ENCODE data around the gene MCUB. TPM values are rescaled to one million over a fixed set of nuclear protein-coding genes. Genes with fewer than 3 reads are reported as not detected.

Gene MCUB
- total and polyA plus RNA-seq, 9 of the 15 experiments (the other 6 are each of a cell fraction or from before 2014, with no cell fraction given): 1.4 to 21.5 (median 5.4) TPM

DNA sequence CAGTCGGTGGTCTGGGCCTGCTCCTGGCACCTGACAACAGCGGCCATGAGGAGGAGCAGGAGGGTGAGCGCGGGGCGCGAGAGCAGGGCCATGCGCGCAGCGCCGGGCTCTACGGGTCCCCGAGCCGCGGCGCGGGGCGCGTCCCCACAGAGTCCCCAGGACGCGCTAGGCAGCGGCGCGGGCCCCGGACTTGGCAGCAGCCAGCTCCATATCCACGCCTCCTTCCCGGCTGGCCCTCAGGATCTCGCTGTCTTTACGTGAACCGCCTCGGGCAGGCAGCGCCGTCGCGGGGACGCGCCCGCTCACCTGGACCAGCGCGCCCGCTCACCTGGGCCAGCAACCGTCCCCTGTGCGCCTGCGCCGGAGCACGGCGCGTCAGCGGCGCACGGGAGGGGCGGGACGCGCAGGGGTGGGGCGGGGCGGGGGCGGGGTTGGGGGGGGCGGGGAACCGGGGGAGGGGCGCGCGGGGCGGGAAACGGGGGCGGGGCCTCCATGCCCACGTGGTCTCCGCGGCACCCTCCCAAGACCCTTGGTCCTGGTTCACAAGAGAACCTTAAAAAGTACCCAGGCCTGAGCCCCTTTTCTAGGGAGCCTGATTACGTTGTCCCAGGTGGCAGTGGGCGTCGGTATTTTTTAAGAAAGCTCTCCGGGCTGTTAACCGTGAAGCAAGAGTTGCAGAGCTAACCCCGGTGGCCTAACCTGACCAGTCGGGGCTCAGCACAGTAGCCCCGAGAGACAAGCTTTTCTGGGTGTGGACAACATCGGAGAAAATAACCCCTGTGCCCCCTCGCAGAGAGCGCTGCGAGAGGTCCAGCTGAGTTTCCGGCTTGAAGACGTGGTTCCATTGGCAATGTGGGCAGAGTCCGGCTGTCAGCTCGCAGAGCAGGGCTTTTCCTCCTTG lies 169.9 kb downstream of the MCUB start, which contains the start of gene PLA2G12A (continued):
- TF ChIP-seq NR4A1 (CRISPR knock-in tag; IDR thresholded peaks at IDR 0.05) (peak; percentile 26; the same call in 1 of the 2 replicates), NR4A1 (tag; IDR thresholded peaks at IDR 0.05) (peak; percentile 42; the same call in 1 of the 2 replicates), TAF1 (IDR thresholded peaks at IDR 0.05; ENCODE audit: control insufficient read depth, extremely low read depth, insufficient read depth, low read length, severe bottlenecking) (peak; percentile 39), ESRRB (CRISPR knock-in tag; IDR thresholded peaks at IDR 0.05; ENCODE audit: borderline replicate concordance) (no peak)

DNA sequence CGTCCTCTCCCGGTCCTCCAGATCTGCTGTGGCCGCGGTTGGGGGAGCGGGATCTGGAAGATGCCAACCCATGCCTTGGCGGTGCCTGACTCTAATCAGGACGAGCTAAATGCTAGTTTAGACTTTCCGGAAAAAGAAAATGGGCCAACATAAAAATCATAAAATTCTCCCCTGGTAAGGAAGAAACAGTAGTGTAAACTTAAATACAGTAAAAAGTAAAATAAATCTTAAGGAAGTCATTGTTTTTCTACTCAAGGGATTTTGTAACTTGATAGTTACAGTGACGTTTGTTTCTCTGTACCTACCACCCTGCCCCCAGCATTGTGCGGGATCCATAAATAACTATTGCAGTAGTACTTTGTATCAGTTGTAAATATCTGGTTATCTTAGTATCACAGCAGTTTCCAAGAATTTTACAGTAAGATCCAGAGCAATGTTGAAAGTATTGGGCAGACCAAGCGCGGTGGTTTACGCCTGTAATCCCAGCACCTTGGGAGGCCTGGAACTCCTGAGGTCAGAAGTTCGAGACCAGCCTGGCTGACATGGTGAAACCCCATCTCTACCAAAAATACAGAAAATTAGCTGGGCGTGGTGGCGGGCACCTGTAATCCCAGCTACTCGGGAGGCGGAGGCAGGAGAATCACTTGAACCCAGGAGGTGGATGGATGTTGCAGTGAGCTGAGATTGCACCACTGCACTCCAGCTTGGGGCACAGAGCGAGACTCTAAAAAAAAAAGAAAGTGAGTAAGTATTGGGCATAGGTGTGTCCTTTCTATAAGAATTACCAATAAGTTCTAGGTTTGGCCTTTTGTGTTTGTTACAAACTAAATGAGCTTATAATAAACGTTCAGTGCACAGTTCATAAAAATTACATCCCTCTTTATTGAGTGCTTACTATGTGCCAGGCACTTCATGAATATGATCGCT lies 170.8 kb downstream of the MCUB start:
- in situ Hi-C loops (cut with MboI) (no loop called here), intact Hi-C loops (cut with micrococcal nuclease) (no loop called here)
- peak overlapping the region; percentile 89 for H3K27ac ChIP-seq (ENCODE audit: extremely low read depth, low read depth, low read length)
- H3K9ac ChIP-seq (ENCODE audit: insufficient read depth in 1 of 2, low read depth in 2 of 2, low read length in 2 of 2): peak overlapping the region; percentile 83 to 94
- peak in 2 of 4 experiments; percentile 15 to 50 for DNase-seq (ENCODE audit: extremely low read depth in 1 of 4, low spot score in 3 of 4)
- peak; percentile 17; the same call in 2 of the 3 replicates for ATAC-seq
- POLR2A ChIA-PET: interaction anchor here (0.8 to 3.4 kb wide), 5 partner anchors 10 to 89 kb away, joined by 3 to 14 read pairs (median 4); no protein-coding TSS in a partner anchor
- WGBS (ENCODE audit: insufficient coverage, low coverage, missing lambda C conversion rate): 25% methylated on average over 21 of the region's 21 CpGs
- H3K36me3 ChIP-seq (ENCODE audit: control insufficient read depth, insufficient read depth, low read length): peaks cover 14% of the 10 kb centered on the region; the same call in 2 of the 3 replicates
- 0 out of 2 replicates have a peak, but pooled peaks cover 3% of the 10 kb centered on the region for H4K20me1 ChIP-seq (replicated peaks; ENCODE audit: control insufficient read depth, insufficient read depth, low read length)
- H3K9me3 ChIP-seq (replicated peaks; ENCODE audit: control insufficient read depth, insufficient read depth, low read depth, low read length): no peaks in the 10 kb centered on the region
- peak overlapping the region; percentile 99 for H2AFZ ChIP-seq (ENCODE audit: low read depth, low read length)
- FAIRE-seq: no peak
- H3K4me2 ChIP-seq (ENCODE audit: insufficient read depth, low read length): peak overlapping the region; percentile 90
- no peaks in the 10 kb centered on the region for H3K27me3 ChIP-seq (ENCODE audit: control insufficient read depth in 2 of 2, insufficient read depth in 2 of 2, low read length in 2 of 2)
- H3K4me3 ChIP-seq: peak overlapping the region; percentile 81
- H3K9me1 ChIP-seq (ENCODE audit: control insufficient read depth, insufficient read depth, low read length): no peaks in the 10 kb centered on the region
- peaks cover 40% of the 10 kb centered on the region for H3K79me2 ChIP-seq (ENCODE audit: control insufficient read depth, insufficient read depth, low read length)
- H3K4me1 ChIP-seq (replicated peaks in 1 of 2; ENCODE audit: control insufficient read depth in 2 of 2, insufficient read depth in 2 of 2, low read length in 2 of 2): peaks cover 16 to 37% of the 10 kb centered on the region in 2 experiments
- CTCF ChIA-PET (ENCODE audit: low intra/inter-chr PET ratio): no interaction called here
- no TSS peak for BruUV-seq (replicated peaks)
- TF ChIP-seq TAL1 (IDR thresholded peaks at IDR 0.05): peak; percentile 22; the same call in 1 of the 2 replicates
- TF ChIP-seq FOXJ2 (tag; IDR thresholded peaks at IDR 0.05): peak; percentile 25; the same call in 1 of the 2 replicates
- TF ChIP-seq ZNF766 (CRISPR knock-in tag; conservative IDR thresholded peaks at IDR 0.05): peak; percentile 36; the same call in 1 of the 2 replicates
- peak; percentile 40 for TF ChIP-seq SP1 (CRISPR knock-in tag; IDR thresholded peaks at IDR 0.05)
- no peak for TF ChIP-seq ZNF217 (CRISPR knock-in tag; IDR thresholded peaks at IDR 0.05)
- TF ChIP-seq, protein P1, sequence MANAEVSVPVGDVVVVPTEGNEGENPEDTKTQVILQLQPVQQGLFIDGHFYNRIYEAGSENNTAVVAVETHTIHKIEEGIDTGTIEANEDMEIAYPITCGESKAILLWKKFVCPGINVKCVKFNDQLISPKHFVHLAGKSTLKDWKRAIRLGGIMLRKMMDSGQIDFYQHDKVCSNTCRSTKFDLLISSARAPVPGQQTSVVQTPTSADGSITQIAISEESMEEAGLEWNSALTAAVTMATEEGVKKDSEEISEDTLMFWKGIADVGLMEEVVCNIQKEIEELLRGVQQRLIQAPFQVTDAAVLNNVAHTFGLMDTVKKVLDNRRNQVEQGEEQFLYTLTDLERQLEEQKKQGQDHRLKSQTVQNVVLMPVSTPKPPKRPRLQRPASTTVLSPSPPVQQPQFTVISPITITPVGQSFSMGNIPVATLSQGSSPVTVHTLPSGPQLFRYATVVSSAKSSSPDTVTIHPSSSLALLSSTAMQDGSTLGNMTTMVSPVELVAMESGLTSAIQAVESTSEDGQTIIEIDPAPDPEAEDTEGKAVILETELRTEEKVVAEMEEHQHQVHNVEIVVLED (CRISPR knock-in tag; IDR thresholded peaks at IDR 0.05): peak; percentile 15; the same call in 1 of the 2 replicates
- TF ChIP-seq, protein P2, sequence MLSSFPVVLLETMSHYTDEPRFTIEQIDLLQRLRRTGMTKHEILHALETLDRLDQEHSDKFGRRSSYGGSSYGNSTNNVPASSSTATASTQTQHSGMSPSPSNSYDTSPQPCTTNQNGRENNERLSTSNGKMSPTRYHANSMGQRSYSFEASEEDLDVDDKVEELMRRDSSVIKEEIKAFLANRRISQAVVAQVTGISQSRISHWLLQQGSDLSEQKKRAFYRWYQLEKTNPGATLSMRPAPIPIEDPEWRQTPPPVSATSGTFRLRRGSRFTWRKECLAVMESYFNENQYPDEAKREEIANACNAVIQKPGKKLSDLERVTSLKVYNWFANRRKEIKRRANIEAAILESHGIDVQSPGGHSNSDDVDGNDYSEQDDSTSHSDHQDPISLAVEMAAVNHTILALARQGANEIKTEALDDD (IDR thresholded peaks at IDR 0.05): 0 out of 2 replicates have a peak, but pooled peaks have one; percentile 43
- 0 out of 2 replicates have a peak, but pooled peaks have one; percentile 27 for TF ChIP-seq CXXC5 (CRISPR knock-in tag; IDR thresholded peaks at IDR 0.05)
- TF ChIP-seq RCOR1 (IDR thresholded peaks at IDR 0.05; ENCODE audit: borderline replicate concordance in 1 of 2, low read depth in 2 of 2, low read length in 2 of 2): peak in 1 of 2 experiments; percentile 67; a peak in 1 of 4 replicates
- peak; percentile 8 for TF ChIP-seq CHD4 (IDR thresholded peaks at IDR 0.05; ENCODE audit: insufficient read depth, insufficient replicate concordance, low read depth, low read length, poor library complexity, severe bottlenecking)
